CD4-positive, alpha-beta T cell treated with Interleukin-6 for 4 hours (primary cell): ENCODE results near the gene TOX2.

Experiments used
- DNase-seq: peaks from one replicate; pipeline ENCODE4 v3.0.0-alpha.2; 2020; ENCODE audit warnings: mixed read lengths

The TOX2 gene

DNA sequence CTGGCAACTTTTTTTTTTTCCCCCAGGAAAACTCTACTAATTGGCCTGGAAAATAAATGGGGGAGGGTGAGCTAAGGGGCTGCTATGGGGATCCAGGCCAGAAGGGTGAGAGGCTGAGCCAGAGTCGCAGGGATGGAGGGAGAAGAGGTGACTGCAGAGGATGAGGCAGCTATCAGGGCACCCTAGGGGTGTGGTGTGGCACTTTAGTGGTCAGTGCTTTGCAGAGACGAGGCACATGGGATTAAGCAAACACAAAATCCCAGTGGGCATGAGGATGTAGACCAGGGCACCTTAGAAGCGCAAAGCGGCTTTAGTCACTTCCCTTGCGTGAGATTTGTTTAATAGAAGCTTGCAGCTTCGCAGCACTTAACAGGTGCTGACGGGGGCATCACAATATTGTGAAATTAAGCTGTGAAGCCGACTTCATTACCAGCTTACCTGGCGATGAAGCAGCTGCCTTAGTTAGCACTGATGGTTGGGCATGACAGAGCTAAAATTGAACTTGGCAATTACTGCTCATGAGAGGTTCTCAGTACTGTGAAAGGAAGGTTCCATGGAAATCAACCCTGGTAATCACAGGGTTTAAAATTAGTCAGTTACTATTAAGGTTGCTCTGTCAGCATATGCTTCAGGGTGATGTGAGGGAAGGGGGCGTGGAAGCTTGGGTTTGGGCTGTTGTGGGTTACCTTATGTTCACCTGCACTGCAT lies 26.0 kb downstream of the TOX2 start:
- no peak for DNase-seq

DNA sequence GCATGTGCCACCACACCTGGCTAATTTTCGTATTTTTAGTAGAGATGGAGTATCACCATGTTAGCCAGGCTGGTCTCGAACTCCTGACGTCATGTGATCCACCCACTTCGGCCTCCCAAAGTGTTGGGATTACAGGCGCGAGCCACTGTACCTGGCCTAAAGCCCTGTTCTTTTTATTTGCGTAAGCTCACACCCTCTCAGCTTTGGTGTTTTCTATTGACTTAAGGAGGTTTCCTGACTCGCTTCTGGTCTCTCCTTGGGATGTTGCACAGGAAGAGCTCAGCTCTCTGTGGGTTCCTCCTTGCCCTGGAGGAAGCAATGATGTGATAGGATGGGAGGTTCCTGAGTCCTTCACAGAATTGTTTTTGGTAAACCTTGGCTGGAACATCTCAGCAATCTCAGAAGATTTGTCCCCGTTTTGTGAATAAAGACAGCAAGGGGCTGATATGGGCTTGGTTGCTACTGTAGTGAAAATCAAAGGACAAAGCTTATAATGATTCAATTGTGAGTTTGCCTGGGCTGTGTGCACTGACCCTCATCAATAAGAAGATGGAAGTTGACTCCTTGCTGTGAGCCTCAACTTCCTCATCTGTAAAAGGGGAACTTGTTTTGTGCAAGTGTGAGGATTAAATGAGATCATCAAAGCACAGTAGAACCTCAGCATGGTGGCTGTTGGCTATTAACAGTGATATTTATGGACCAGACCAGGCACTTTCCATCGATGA lies 27.0 kb downstream of the TOX2 start:
- DNase-seq = no peak

DNA sequence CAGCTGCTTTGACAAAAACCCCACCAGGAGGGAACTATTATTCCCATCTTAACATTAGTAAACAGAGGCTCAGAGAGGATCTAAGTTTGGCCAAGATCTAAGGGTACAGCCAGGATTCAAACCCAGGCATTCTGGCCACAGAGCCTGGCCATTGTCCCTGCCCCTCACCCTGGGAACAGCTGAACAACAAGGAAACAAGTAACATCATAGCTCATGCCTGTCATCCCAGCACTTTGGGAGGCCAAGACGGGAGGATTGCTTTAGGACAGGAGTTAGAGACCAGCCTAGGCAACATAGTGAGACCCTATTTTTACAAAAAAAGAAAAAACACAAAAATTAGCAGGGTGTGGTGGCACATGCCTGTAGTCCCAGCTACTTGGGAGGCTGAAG lies 27.5 kb downstream of the TOX2 start:
- DNase-seq = no peak

DNA sequence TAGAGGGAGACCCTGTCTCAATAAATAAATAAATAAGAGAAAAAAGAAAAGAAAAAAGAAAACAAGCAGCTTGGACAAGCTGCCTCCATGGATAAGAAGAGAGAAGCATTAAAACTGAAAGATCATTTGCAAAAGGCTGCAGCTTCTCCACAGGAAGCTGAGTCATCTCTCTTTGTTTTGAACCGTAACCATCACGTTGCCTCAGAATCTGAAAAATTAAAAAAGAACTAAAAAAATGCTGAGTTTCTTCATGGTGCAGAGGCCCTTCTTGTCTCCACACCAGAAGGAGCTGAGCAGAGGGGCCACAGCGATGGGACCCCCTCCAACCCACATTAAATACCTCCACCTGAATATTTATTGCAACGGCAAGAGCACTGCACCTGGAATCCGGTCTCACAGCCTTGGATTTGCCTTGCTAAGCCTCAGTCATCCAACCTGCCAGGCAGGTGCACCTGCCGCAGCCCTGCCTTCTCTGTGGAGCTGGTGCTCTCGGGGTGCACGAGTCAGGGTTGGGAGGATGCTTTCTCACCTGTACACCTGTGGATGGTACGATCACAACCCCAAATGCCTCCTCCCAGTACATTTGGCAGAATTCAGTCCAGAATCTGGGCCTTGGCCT lies 28.1 kb downstream of the TOX2 start:
- peak; percentile 39 for DNase-seq

DNA sequence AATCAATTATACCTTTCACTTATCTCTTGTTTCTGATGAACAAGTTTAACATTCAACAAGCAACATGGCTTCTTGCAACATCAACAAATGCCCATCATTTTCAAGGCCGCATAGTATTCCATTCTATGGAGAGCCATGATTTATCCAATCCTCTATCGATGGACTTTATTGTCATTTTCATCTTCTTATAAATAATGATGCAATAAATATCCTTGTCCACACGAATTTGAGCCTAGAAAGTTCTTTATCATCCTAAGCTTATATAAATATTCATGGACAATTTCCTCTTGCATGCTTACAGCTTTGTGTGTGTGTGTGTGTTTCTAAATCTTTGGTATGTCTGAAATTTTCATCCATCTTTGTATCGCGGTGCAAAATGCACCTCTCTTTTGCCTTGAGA lies 29.1 kb downstream of the TOX2 start:
- DNase-seq = no peak

DNA sequence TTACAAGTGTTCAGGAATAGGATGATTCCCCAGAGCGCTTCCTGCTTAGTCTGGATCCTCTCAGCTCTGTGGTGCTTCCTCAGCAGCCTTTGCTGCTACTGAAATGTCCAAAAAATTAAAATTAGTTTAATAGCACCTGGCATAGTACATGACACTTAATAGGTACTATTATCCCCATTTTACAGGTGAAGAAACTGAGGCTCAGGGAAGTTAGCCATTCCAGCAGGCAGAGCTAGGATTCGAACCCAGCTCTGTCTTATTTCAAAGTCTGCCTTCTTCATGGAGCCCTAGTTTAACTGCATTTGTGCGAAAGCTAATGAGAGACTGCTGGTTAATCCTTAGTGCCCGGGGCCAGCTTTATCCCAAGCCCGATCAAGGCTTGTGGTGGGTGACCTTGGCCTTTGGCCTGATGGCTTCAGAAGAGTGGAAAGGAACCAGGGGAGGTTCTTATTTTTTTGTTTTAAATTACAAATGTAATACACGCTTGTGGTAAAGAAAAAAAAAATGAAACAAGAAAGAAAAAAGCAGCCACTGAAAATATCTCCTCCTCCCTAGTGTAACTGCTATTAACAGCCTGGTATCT lies 30.1 kb downstream of the TOX2 start:
- DNase-seq = no peak

DNA sequence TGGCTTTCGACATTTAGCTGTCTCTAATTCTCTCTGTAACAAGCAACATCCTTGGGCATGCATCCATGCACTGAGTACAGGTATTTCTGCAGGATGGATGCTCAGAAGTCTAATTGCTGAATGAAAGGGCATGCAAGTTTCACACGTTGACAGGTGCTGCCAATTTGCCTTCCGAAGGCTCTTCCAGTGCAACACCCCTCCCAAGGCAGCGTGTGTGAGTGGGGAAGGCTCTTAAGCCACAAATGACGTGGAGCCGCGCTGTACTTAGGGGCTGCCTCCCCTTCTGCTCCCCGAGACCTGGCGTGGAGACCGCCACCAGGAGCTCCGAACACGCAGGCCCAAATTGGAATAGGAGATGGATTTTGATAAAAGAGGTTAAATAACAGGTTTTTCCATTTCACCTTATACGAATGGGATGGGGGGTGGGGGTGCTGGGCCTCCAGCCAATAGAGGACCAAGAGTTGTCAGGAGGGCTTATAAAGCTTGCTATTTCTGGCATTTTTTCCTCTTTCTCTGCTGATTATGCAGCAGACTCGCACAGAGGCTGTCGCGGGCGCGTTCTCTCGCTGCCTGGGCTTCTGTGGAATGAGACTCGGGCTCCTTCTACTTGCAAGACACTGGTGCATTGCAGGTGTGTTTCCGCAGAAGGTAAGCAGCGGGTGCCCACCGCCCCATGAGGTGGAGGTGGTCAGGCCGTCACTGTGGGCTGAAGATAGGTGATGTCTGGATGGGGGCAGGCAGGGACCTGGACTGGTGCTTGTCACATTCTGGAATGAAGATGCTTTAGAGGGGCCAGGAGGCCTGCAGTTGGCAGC lies 30.9 kb downstream of the TOX2 start:
- no peak for DNase-seq

DNA sequence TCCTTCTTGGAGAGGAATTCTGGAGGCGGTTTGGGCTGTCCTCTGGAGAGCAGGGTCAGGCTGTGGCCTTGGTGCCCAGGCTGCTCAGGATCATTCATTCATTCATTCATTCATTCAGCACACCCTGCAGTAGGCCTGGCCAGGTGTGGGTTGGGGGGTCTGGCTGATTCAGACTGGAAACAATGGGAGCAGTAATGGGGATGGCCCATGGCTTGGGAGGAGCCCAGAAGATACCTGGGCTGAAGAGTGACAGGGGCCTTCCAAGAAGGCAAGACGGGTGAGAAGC lies 31.5 kb downstream of the TOX2 start:
- no peak for DNase-seq

DNA sequence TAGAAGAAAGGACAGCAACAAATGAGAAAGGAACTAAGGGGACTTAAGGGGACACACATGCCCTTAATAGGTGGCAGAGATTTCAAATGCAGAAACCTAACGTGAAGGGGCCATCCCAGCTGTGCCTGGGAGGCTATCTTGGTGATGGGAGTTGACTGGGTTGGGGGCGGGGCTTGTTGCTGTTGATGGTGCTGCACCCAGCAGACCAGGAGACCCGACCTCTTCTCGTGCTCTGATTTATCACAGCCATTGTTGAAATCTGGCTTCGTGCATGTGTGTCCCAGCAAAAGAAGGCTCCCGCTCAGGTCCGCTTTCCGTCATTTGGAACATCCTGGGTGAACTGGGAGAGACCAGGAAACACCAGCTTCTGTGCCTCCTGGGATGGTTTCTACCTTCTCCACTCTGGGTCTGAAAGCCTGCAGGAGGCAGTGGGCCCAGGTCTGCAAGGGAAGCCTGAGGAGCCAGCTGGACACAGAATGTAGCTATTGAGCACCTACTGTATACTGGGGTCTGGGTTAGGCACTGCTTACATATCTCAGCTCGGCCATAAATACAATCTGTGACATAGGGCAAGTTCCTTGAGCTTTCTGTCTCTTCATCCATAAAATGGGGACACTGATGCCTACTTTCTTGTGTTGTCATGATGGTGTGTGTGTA lies 32.1 kb downstream of the TOX2 start:
- no peak for DNase-seq

DNA sequence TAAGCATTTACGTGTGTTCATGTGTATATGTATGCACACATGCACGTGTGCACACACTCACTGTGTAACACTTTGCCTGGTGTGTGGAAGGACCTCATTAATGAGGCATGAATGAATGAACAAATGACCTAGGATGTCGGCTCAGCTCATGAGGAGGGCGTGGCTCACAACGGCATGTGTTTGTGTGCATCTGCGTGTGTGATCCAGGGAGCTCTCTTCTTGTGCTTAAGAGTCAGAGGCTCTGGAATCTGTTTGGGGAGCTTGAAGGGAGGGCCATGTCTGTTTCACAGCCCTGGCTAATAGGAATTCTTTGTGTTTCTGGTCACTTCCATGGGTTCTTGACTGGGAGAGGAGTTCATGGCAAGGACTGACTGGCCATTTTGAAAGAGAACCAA lies 32.7 kb downstream of the TOX2 start:
- DNase-seq = no peak

DNA sequence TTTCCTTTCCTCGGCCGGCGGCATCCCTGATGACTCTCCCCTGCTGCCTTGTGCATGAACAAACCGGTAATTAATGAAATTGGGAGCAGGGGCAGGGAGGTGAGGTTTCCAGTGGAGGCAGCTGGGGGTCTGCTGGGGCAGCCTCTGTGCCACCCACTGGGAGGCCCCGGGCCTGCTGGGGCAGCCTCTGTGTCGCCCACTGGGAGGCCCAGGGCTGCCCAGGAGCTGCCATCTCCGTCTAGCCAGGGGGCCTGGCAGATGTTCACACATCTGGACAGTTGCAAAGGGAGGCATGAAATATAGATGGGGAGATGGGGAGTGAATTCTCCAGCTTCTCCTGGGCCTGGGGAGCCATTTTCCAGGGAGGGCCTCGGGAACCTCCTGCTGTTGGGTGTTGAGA lies 33.8 kb downstream of the TOX2 start:
- DNase-seq = no peak

DNA sequence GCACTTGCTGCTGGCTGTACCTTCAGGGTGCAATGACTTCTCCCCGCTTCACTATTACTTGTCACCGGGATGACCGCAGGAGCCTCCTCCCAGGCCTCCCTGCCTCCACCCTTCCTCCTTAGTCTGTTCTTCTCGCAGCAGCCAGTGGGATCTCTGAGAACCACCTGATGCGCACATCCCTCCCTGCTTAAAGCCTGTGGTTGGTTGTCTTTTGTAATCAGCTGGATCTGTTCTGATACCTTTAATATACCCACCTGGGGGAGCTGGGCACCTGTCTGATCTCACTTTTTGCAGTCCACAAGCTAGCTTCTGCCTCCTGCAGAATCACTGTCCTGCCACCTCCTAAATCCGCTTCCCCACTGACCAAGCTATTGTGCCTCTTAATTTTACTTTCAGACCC lies 34.6 kb downstream of the TOX2 start:
- DNase-seq = no peak

DNA sequence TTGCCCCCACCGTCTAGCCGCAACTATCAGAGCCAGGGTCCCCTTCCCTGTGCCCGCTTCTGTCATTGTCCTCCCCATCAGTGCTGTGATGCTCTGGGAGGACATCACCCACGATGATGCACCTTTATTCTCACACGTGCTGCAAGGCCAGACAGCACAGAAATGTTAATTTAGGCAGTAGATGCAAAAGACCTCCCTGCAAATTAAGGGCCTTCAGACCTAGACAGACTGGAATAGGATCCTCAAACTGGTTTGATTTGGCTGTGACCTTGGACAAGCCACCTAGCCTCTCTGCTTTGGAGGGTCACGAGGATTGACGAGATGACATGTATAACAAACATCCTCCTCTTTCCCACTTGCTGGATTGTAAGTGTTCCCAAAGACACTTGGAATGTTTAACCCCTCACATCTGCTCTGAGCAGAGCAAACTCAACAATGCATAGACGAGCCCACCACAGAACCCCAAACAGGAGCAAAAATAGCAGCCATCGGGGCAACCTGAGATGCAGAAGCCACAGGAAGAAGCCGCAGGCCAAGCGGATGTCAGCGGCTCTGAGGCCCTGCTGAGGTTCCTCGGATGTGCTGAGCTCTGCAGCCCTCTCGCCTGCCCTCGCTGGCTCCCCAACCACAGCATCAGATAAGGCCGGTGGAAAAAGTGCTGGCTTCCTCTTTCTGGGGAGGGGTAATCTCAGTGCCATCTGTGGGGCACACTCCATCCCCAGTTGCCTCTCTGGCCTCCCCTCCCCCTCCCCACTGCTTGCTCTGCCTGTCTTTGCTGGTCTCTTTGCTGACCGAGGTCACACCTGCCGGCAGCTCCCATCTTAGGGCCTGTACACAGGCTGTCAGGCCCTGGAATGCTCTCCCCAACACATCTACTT lies 35.3 kb downstream of the TOX2 start:
- DNase-seq = peak; percentile 77

DNA sequence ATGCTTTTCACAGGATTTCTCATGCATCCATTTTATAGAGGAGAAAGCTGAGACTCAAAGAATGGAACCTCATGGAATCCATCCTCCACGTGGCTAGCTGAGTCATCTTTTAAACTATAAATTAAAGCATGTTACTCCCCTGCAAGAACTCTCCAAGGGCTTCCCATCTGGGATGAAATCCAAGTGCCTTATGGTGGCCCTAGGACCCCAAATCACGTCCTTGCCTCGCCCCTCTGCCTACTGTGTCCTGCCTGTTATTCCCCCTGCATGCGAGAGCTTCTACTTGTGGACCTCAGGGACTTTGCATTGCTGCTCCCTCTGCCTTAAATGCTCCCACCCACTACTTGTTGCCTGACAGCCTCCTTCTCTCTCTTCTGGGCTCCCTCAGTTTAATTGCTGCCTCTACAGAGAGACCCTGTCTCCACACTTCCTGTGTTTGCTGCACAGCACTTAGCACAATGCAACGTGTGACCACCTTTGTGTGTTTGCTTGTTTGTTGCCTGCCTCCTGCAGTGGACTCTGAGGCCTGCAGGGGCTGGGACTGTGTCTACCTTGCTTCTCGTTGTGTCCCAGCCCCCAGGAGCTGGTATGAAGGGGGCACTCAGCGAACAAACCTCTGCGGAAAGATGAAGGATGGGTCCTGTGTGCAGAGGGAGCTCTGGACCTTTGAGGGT lies 39.4 kb downstream of the TOX2 start:
- no peak for DNase-seq

DNA sequence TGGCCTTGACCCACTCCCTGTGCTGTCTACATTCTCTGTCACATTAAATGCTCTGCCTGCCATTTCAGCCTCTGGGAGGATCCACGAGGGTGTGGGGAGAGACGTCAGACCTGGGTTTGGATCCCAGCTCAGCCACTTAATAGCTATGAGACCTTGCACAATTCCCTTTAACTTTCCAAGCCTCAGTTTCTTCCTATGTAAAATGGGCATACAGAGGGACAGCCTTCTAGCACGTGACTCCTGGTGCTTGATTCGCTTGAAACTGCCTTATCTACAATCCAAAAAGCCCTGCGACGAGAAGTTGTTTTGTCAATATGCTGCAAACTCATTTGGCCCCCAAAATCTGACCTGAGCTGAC lies 40.0 kb downstream of the TOX2 start:
- DNase-seq = no peak

DNA sequence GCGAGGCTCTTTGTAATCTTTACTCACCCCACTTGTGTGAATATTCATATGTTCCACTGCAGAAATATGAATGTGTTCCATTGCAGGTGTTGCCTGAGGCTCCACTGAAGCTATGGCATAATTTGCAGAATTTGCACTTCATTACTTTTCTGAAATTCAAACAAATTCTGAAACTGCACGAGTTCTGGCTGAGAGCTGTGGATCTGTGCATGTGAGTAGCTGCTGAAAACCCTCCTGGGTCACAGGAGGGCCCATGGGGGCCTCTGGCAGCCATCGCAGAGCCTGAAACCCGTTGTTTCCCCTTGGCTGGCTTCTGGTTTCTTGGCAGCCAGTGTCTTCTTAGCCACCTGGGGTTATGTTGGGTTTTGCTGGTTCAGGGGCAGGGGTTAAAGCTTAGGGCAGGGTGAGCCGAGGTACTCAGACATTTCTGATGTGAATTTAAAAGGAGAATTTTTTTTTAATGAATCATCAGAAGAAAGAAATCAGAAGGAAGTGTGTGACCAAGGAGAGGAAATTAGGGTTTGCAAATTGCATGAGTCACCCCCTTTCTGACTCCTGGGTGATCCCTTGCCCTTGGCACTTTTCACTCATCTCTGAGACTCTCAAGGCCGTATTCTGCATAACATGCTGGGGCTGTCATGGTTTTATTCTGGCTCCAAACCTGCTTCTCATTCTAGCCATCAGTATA lies 40.6 kb downstream of the TOX2 start:
- peak; percentile 62 for DNase-seq

DNA sequence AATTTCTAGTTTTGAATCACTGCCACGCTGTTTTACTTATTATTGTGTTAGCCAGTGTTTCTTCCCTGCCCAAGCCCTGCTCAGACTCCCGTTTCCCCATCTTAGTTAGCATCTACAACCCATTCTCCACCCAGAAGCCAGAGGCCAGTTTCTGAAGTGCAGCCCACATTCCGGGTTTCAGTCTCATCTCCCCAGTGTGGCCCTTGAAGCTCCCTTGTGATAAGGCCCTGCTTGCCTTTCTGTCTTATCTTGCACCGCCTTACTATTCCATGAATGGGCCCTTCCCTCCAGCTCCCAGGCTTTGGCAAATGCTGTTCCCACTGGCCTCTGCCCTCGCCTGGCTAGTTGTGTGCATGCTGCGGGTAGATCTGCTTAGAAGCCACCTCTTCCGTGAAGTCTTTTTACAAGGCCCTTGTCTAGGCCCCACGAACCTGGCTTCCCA lies 41.1 kb downstream of the TOX2 start:
- no peak for DNase-seq

DNA sequence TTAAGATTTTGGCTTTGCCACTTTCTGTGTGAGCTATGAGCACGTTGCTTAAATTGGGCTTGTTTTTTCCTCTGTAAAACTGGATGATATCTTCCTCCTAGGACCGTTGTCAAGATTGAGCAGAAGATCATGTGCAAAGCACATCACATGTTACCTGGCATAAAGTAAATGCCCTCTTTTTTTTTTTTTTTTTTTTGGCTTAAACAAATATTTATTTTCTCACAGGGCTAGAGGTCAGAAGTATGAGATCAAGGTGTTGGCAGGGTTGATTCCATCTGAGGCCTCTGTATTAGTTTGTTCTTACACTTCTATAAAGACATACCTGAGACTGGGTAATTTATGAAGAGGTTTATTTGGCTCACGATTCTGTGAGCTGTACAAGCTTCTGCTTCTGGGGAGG lies 42.7 kb downstream of the TOX2 start:
- DNase-seq = no peak

DNA sequence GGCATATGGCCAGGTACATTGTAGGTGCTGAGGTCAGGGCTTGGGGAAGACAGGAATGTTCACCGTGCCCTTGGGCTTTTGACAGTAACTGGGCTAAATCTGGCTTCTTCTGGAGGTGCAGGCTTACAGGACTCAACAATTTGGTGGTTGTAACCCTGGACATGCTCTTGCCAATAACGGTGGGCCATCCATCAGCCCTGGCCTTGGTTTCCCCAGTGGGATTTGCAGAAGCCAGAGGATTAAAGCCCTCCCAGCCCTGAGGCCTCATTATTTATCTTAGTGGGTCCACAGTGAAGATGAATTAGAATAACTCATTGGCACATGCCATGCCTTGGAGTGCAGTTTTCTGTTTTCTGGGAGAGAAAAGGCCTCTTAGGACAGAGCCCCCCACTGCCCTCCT lies 44.0 kb downstream of the TOX2 start:
- DNase-seq = no peak

DNA sequence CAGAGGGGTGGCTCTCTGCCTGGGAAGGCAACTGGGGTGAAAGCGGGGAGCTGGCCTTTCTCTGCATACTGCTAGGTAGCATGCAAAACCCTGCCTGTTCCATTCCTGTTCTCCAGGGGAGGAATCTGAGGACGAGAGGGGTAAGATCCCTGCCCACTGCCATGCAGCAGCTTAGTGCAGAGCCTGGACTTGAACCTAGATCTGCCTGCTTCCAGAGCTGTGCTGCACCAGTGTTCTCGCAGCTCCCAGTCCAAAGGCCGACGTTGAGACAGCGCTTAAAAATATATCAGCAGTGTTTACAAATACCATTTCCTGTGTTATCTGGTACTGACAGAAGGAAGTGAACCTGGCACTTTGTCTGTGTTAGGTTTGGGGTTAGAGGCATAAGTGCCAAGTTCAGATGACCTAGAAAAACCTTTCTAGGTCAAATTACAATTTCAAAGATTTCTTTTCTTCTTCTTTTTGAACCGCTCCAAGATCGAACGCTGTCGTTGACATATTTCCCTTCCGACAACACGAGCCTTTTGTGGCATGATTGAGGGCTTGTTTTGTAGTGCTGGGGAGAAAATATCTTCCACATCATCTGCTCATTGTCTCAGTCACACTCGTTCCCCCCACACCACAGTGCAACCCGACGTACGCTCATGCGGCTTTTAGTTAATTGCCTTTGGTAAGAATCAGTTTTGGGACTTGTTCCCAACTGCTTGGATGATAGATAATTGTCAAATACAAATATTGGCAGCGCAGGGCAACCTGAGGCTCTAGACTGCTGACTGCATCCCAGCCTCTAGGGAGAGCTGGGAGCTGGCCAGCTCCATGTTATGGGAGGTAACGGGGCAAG lies 44.6 kb downstream of the TOX2 start:
- DNase-seq = peak; percentile 26
